ENCODE results near the gene MTR. TPM values are rescaled to one million over a fixed set of nuclear protein-coding genes. Genes with fewer than 3 reads are reported as not detected.

MTR gene
- total RNA-seq, 1 experiment from 2014 or later: 14.2 TPM

DNA sequence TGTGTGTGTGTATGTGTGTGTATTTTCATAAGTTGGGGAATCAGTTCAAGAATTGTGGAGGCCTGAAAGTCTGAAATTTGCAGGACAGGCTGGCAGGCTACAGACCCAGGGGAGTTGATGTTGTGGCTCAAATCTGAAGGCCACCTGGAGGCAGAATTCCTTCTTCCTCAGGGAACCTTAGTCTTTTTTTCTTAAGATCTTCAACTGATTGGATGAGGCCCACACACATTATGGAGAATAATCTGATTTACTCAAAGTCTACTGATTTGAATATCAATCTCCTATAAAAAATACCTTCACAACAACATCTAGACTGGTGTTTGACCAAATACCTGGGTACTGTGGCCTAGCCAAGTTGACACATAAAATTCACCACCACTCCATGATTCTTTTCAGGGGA lies 147.3 kb downstream of the MTR start:
- H2AFZ ChIP-seq (ENCODE audit: low read length): no peak overlapping the region
- no peaks in the 10 kb centered on the region for H3K36me3 ChIP-seq (ENCODE audit: low read depth, low read length)
- no peaks in the 10 kb centered on the region for H3K9me2 ChIP-seq (replicated peaks; ENCODE audit: low read length)
- no peak for TF ChIP-seq EZH2phosphoT487 (IDR thresholded peaks at IDR 0.05; ENCODE audit: borderline replicate concordance, low read length)
- TF ChIP-seq, protein P1, sequence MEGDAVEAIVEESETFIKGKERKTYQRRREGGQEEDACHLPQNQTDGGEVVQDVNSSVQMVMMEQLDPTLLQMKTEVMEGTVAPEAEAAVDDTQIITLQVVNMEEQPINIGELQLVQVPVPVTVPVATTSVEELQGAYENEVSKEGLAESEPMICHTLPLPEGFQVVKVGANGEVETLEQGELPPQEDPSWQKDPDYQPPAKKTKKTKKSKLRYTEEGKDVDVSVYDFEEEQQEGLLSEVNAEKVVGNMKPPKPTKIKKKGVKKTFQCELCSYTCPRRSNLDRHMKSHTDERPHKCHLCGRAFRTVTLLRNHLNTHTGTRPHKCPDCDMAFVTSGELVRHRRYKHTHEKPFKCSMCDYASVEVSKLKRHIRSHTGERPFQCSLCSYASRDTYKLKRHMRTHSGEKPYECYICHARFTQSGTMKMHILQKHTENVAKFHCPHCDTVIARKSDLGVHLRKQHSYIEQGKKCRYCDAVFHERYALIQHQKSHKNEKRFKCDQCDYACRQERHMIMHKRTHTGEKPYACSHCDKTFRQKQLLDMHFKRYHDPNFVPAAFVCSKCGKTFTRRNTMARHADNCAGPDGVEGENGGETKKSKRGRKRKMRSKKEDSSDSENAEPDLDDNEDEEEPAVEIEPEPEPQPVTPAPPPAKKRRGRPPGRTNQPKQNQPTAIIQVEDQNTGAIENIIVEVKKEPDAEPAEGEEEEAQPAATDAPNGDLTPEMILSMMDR (conservative IDR thresholded peaks at IDR 0.05; ENCODE audit: low read depth, low read length): no peak
- TF ChIP-seq EZH2 (IDR thresholded peaks at IDR 0.05; ENCODE audit: low read length, unreplicated experiment): no peak
- no peak overlapping the region for H3K9ac ChIP-seq (ENCODE audit: low read length)
- no peak overlapping the region for H3K4me2 ChIP-seq (ENCODE audit: low read length)
- intact Hi-C loops (cut with micrococcal nuclease): no loop called here
- H3K27ac ChIP-seq (ENCODE audit: low read length): no peak overlapping the region
- no peaks in the 10 kb centered on the region for H4K20me1 ChIP-seq (ENCODE audit: low read length)
- no peaks in the 10 kb centered on the region for H3F3A ChIP-seq (ENCODE audit: low read length, unreplicated experiment)
- no peak for ATAC-seq
- no peaks in the 10 kb centered on the region for H3K9me3 ChIP-seq (ENCODE audit: low read length)
- no peak overlapping the region for H3K4me3 ChIP-seq (ENCODE audit: low read length)
- no peak for DNase-seq
- H3K79me2 ChIP-seq (ENCODE audit: low read length): no peaks in the 10 kb centered on the region
- no TSS peak for BruUV-seq (replicated peaks)
- peaks cover 12% of the 10 kb centered on the region; the same call in 1 of the 2 replicates for H3K27me3 ChIP-seq (ENCODE audit: low read length)
- ChIA-PET CTCF (no interaction called here), POLR2A (ENCODE audit: unreplicated experiment) (no interaction called here)
- no peaks in the 10 kb centered on the region for H3K4me1 ChIP-seq (ENCODE audit: insufficient read depth, low read length)

DNA sequence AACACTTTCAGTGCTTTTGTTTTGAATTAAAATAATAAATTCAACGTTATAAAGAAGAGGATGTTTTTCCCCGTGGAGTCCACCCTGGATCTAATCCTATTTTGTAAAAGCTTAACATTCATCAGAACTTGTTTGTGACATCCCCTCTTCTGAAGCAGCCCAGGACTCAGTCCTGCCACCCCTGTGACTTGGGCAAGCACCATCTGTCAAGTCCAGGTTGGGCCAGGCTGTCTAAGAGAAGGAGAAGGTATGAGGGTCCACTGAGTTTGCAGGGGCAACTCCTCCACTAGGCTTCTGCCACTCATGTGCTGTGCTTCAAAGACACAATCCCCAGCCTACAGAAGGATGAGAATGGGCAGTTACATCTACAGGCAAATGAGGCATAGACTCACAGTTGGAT lies 149.5 kb downstream of the MTR start:
- CTCF ChIA-PET: no interaction called here
- no peaks in the 10 kb centered on the region for H3K36me3 ChIP-seq (ENCODE audit: low read depth, low read length)
- H3K9me3 ChIP-seq (ENCODE audit: low read length): no peaks in the 10 kb centered on the region
- no peak overlapping the region for H3K9ac ChIP-seq (ENCODE audit: low read length)
- POLR2A ChIA-PET (ENCODE audit: unreplicated experiment): no interaction called here
- no peaks in the 10 kb centered on the region for H3K9me2 ChIP-seq (replicated peaks; ENCODE audit: low read length)
- H3F3A ChIP-seq (ENCODE audit: low read length, unreplicated experiment): no peaks in the 10 kb centered on the region
- no peak overlapping the region for H3K4me3 ChIP-seq (ENCODE audit: low read length)
- no peaks in the 10 kb centered on the region for H3K79me2 ChIP-seq (ENCODE audit: low read length)
- DNase-seq: no peak
- TF ChIP-seq EZH2phosphoT487 (IDR thresholded peaks at IDR 0.05; ENCODE audit: borderline replicate concordance, low read length): no peak
- ATAC-seq: no peak
- intact Hi-C loops (cut with micrococcal nuclease): no loop called here
- no peak overlapping the region for H3K4me2 ChIP-seq (ENCODE audit: low read length)
- H2AFZ ChIP-seq (ENCODE audit: low read length): no peak overlapping the region
- H4K20me1 ChIP-seq (ENCODE audit: low read length): no peaks in the 10 kb centered on the region
- BruUV-seq (replicated peaks): no TSS peak
- H3K4me1 ChIP-seq (ENCODE audit: insufficient read depth, low read length): no peaks in the 10 kb centered on the region
- no peak overlapping the region for H3K27ac ChIP-seq (ENCODE audit: low read length)
- H3K27me3 ChIP-seq (ENCODE audit: low read length): peaks cover 9% of the 10 kb centered on the region; the same call in 1 of the 2 replicates

DNA sequence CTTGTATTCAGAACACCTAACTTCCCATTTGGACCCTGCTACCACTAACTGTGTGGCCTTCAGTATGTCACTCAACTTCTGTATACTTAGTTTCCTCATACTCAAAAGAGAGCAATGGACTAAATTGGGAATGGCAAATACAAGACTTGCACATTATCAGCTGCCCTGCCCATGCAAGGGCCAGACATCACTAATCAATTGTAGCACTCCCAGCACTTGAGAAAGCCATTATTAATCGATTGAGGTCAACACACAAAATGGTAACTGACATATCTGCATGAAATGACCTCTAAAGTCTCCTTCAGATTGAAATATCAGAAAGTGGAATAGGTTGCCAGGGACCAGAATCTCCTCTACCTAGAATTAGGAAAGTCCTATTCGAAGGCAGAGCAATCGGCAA lies 149.9 kb downstream of the MTR start:
- Histone ChIP-seq H3K36me3 (ENCODE audit: low read depth, low read length) (no peaks in the 10 kb centered on the region), H2AFZ (ENCODE audit: low read length) (no peak overlapping the region), H3K79me2 (ENCODE audit: low read length) (no peaks in the 10 kb centered on the region), H3K4me1 (ENCODE audit: insufficient read depth, low read length) (no peaks in the 10 kb centered on the region), H3K4me3 (ENCODE audit: low read length) (no peak overlapping the region), H3F3A (ENCODE audit: low read length, unreplicated experiment) (no peaks in the 10 kb centered on the region), H3K9ac (ENCODE audit: low read length) (no peak overlapping the region), H3K4me2 (ENCODE audit: low read length) (no peak overlapping the region), H3K27me3 (ENCODE audit: low read length) (peaks cover 9% of the 10 kb centered on the region; the same call in 1 of the 2 replicates), H3K9me3 (ENCODE audit: low read length) (no peaks in the 10 kb centered on the region), H4K20me1 (ENCODE audit: low read length) (no peaks in the 10 kb centered on the region), H3K9me2 (replicated peaks; ENCODE audit: low read length) (no peaks in the 10 kb centered on the region), H3K27ac (ENCODE audit: low read length) (no peak overlapping the region)
- TF ChIP-seq, protein P1 (conservative IDR thresholded peaks at IDR 0.05; ENCODE audit: low read depth, low read length): no peak
- no peak for TF ChIP-seq EZH2 (IDR thresholded peaks at IDR 0.05; ENCODE audit: low read length, unreplicated experiment)
- no peak for TF ChIP-seq EZH2phosphoT487 (IDR thresholded peaks at IDR 0.05; ENCODE audit: borderline replicate concordance, low read length)
- intact Hi-C loops (cut with micrococcal nuclease): no loop called here
- ATAC-seq: no peak
- CTCF ChIA-PET: no interaction called here
- POLR2A ChIA-PET (ENCODE audit: unreplicated experiment): no interaction called here
- no peak for DNase-seq
- no TSS peak for BruUV-seq (replicated peaks)
